ENCODE measurements around the gene IL21R. TPM values are rescaled to one million over a fixed set of nuclear protein-coding genes. Genes with fewer than 3 reads are reported as not detected.
"Not testable (repeated sequence)": the region's sequence is repeated elsewhere in the genome, so short reads cannot be mapped to it uniquely, and the experiment has no call there.

The IL21R gene
- total RNA-seq, 1 donor from 2014 or later = 0.14 TPM

- intact Hi-C loops (cut with DNase I) = loop anchor here (10.0 kb wide), 1 partner anchor 248 kb away; the partner anchor contains the start of gene KDM8
- DNase-seq (ENCODE audit: missing footprints) = no peak
- no peak for ATAC-seq
Measured at GRCh38 chr16:27452569-27453493, 50.9 kb downstream of the IL21R start.

DNA sequence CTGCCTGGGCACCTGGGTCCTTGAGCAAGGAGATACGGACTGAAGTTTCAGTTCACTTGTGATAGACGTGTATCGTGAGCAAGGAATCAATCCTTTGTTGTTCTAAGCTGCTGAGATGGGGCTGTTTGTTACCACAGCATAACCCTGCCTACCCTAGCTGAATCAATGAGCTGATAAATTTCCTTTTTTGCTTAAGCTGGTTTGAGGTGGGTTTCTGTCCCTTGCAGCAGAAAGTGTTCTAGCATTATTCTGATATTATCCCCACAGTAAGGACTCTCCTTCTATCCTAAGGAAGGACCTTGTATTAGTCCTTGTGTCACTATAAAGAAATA lies 51.5 kb downstream of the IL21R start:
- intact Hi-C loops (cut with DNase I) = loop anchor here (10.0 kb wide), 1 partner anchor 249 kb away; the partner anchor contains the start of gene KDM8
- no peak for DNase-seq (ENCODE audit: missing footprints)
- ATAC-seq = no peak

GRCh38 chr16:27455700-27456099 lies 53.7 kb downstream of the IL21R start:
- DNase-seq (ENCODE audit: missing footprints) (no peak), ATAC-seq (no peak)
- intact Hi-C loops (cut with DNase I) = loop anchor here (2.0 to 10.0 kb wide), 5 partner anchors 87 to 1618 kb away; partner anchors contain the start of gene KDM8

GRCh38 chr16:27457605-27457900 lies 55.6 kb downstream of the IL21R start:
- not testable (repeated sequence) for ATAC-seq; DNase-seq (ENCODE audit: missing footprints)
- intact Hi-C loops (cut with DNase I) = loop anchor here (1.0 to 10.0 kb wide), 6 partner anchors 89 to 1620 kb away; partner anchors contain the start of gene KDM8

DNA sequence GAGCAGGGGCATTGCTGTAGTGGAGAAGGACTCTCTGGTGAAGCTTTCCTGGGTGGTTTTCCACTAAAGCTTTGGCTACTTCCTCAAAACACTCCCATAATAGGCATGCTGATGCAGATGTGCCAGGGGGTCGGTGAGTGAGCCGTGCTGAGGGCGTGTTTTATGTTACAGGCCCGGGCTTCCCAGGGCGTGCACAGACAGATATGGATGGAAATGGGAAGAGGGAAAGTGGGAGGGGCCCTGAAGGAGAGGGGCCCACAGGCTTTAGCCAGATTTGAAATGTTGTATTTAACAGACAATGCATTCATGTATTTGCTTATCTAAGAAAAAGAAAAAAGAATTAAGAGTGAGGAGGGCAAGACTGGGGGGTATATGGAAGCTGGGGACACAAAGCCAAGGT lies 56.3 kb downstream of the IL21R start:
- intact Hi-C loops (cut with DNase I) = loop anchor here (5.0 to 10.0 kb wide), 3 partner anchors 236 to 1621 kb away; partner anchors contain the start of gene KDM8
- ATAC-seq (no peak), DNase-seq (ENCODE audit: missing footprints) (no peak)

DNA sequence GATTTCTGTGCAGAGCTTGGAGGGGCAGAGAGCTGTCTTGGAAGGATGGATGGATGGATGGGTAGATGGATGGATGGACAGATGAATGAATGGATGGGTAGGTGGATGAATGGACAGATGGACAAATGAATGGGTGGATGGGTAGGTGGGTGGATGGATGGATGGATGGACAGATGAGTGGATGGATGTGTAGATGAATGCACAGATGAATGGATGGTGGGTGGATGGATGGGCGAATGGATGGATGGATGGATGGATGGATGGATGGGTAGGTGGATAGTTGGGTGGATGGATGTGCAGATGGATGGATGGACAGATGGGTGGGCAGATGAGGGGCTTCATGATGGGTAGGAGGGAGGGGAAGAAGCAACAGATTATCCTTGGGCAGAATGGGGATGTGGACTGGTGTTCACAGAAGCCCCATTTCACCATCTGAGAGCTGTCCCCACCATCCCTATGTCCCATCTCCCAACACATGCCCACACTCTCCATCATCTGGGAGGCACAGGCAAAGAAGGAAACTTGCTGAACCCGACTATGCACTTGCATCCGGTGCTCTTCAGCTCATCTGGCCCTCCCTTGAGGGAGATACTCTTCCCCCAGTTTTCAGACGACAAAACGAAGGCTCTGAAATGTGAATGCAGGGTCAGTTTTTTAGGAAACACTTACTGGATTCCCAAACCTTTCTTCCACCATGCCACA lies 57.2 kb downstream of the IL21R start:
- ATAC-seq = no peak
- no peak for DNase-seq (ENCODE audit: missing footprints)
- intact Hi-C loops (cut with DNase I) = loop anchor here (5.0 to 10.0 kb wide), 3 partner anchors 237 to 1622 kb away; partner anchors contain the start of gene KDM8

- intact Hi-C loops (cut with DNase I) = no loop called here
- no peak for DNase-seq (ENCODE audit: missing footprints)
- ATAC-seq = no peak
Measured at GRCh38 chr16:27460213-27460612, 58.2 kb downstream of the IL21R start.

- no peak for DNase-seq (ENCODE audit: missing footprints)
- ATAC-seq = no peak
- intact Hi-C loops (cut with DNase I) = no loop called here
Measured at GRCh38 chr16:27460663-27461482, 58.9 kb downstream of the IL21R start.

DNA sequence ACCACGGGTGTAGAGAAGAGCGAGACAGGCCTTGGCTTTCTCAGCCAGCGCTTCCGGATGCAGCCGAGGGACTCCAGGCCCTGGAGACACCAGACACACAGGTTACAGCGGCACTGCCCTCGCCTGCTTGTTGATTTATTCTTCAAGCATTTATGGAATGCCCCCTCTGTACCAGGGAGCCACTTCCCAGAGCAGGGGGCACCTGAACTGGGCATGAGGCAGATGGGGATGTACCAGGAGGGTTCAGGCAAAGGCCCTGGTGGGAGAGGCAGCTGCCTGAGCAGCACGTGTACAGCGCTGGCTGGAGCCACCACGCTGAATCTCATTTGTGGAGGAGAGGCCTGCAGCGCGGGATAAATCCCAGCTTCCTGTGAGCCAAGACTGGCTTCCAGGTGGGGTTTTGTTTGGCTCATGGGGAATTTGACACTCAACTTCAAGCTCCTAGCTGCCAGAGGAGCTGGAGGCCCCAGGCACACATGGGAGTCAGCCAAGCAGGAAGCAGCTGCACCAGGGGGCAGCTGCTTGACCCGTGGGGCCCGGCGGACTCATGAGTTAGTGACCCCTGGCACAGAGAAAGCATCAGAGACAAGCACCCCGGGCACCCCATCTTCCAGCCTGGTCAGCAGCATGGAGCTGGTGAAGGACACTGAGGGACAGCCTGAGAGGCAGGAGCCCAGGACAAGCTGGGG lies 59.7 kb downstream of the IL21R start:
- DNase-seq (ENCODE audit: missing footprints) = no peak
- intact Hi-C loops (cut with DNase I) = no loop called here
- ATAC-seq = no peak

- intact Hi-C loops (cut with DNase I) = no loop called here
- ATAC-seq = no peak
- no peak for DNase-seq (ENCODE audit: missing footprints)
Measured at GRCh38 chr16:27462200-27462845, 60.3 kb downstream of the IL21R start.

DNA sequence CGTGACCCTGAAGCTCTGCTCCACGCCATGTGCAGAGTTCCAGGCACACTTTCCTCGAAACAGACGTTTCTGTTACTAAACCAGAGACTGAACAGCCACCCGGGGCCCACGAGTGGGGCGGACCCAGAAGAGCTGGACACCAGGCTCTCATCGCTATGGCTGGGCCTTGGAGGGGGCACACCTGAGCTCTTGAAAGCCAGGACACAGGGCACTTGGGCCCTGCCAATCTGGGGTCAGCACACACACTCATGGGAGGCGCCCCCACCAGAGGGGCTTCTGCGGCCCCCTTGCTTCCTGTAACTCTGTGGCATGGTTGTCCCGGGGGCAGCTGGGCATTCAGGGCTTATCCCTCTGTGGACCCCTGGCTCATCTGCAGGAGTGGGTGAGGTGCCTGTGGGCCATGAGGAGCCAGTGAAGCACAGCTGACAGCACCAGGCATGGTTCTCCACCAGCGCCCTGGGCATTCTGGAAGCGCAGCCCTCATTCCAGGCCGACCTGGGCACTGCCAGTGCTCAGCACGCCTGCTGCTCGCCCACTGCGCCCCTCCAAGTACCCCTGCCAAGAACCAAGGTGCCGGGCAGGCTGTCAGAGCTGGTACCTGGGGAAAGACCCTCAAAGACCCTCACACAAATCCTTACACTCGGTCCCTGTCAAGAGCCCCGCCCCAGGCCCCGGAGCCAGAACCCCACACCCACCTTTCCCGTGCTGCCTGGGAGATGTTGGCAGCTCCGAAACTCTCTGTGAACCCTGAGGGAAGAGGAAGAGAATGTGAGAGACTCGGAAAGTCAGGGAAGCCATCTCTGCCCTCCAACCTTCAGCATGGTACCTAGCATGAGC lies 61.1 kb downstream of the IL21R start:
- DNase-seq (ENCODE audit: missing footprints) (no peak), ATAC-seq (no peak)
- intact Hi-C loops (cut with DNase I) = no loop called here

- DNase-seq (ENCODE audit: missing footprints) (no peak), ATAC-seq (no peak)
- intact Hi-C loops (cut with DNase I) = no loop called here
Measured at GRCh38 chr16:27463741-27464591, 62.0 kb downstream of the IL21R start.

- ATAC-seq (no peak), DNase-seq (ENCODE audit: missing footprints) (no peak)
- intact Hi-C loops (cut with DNase I) = no loop called here
Measured at GRCh38 chr16:27464626-27465482, 62.9 kb downstream of the IL21R start.

DNA sequence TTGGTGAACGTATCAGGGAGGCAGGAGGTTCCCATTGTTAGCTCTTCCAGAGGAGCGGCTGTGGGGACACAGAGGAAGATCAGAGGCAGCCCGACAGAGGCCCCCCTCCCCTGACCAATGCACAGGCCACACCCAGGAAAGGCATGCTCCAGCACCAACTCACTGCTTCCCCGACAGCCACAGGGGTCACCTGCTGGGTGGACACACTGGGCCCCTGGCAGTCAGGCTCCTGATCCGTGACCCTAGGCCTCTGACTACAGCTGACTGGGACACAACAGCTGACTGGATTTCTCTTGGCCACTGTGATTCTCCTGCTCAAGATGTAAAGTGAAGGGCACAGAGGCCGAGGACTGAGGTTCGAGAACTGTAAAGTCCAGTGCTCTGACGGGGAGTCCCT lies 63.5 kb downstream of the IL21R start:
- ATAC-seq (no peak), DNase-seq (ENCODE audit: missing footprints) (peak; percentile 57)
- intact Hi-C loops (cut with DNase I) = no loop called here

DNA sequence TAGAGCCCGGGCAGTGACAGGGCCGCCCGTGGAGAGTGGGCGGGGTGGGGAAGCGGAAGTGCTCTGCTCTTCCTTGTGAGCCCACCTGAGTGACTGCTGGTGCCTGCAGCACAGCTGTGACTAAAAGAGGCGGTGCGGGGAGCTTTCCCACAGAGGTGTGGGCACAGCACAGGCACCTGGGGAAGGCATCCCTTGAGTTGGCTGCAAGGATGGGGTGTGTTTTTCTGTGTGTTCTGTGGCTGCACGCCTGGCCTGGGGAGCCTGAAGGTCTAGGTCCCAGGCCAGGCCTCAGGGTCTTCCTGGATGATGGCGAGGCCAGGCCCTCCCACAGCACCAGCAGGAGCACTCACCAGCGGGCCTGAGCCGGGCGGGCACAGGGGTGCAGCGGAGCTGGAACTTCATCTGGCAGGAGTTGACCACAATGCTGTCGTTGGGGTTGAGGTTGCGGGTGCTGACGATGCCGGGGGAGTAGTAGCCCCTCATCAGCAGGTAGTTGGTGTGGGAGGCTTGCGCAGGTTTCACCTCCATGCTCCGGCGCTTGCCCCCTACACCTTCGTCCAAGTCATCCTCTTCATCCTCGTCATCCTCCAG lies 67.1 kb downstream of the IL21R start:
- no peak for ATAC-seq
- intact Hi-C loops (cut with DNase I) = no loop called here
- peak; percentile 43 for DNase-seq (ENCODE audit: missing footprints)

Measured in Right ventricle myocardium inferior (tissue), 1 donor.